SH-SY5Y (cell line): Measurements from ENCODE around the gene FYTTD1.

Experiments used
- GATA2 ChIP-seq: IDR thresholded peaks from 2 replicates; pipeline ENCODE4 v1.6.1; 2011; ENCODE audit warnings: mild to moderate bottlenecking, low read depth, low read length
- GATA3 ChIP-seq: IDR thresholded peaks from 2 replicates; pipeline ENCODE4 v1.6.1; 2011; ENCODE audit warnings: low read depth, mild to moderate bottlenecking, low read length, moderate library complexity

Gene FYTTD1

GRCh38 chr3:197753263-197753662 is 3.6 kb downstream of the FYTTD1 start:
- TF ChIP-seq GATA3 (no peak), GATA2 (no peak)

- no peak for TF ChIP-seq GATA2
- no peak for TF ChIP-seq GATA3
These were observed 7.0 kb downstream of the FYTTD1 start for GRCh38 chr3:197756704-197757103.

GRCh38 chr3:197758512-197758911 is 8.8 kb downstream of the FYTTD1 start:
- TF ChIP-seq GATA2 (no peak), GATA3 (no peak)

- no peak for TF ChIP-seq GATA2
These were observed 12.1 kb downstream of the FYTTD1 start for GRCh38 chr3:197761784-197762183.

GRCh38 chr3:197775317-197775716 is 25.6 kb downstream of the FYTTD1 start:
- TF ChIP-seq GATA2: no peak
- TF ChIP-seq GATA3: no peak

GRCh38 chr3:197782230-197782629 is 32.5 kb downstream of the FYTTD1 start:
- TF ChIP-seq GATA3: no peak
- no peak for TF ChIP-seq GATA2

- TF ChIP-seq GATA3 (no peak), GATA2 (no peak)
These were observed 34.4 kb downstream of the FYTTD1 start for GRCh38 chr3:197784019-197784585.

GRCh38 chr3:197787412-197787811 is 37.7 kb downstream of the FYTTD1 start:
- TF ChIP-seq GATA3: no peak
- TF ChIP-seq GATA2: no peak

GRCh38 chr3:197789309-197789708 is 39.6 kb downstream of the FYTTD1 start:
- TF ChIP-seq GATA3: no peak

GRCh38 chr3:197790033-197790432 is 40.4 kb downstream of the FYTTD1 start:
- TF ChIP-seq GATA2 (no peak), GATA3 (no peak)

- TF ChIP-seq GATA3 (no peak), GATA2 (no peak)
These were observed 41.6 kb downstream of the FYTTD1 start, which contains the start of gene LRCH3 for GRCh38 chr3:197791113-197791891. Gene LRCH3, plus strand, starts transcription at chr3:197791254. Its CDS starts 25 bp downstream, at chr3:197791279.

- no peak for TF ChIP-seq GATA3
These were observed 42.4 kb downstream of the FYTTD1 start for GRCh38 chr3:197791892-197792647.

- no peak for TF ChIP-seq GATA3
- no peak for TF ChIP-seq GATA2
These were observed 43.6 kb downstream of the FYTTD1 start for GRCh38 chr3:197793247-197793646.

- TF ChIP-seq GATA3 (no peak), GATA2 (no peak)
These were observed 44.4 kb downstream of the FYTTD1 start for GRCh38 chr3:197794115-197794514.

- TF ChIP-seq GATA2 (no peak), GATA3 (no peak)
These were observed 45.5 kb downstream of the FYTTD1 start for GRCh38 chr3:197795200-197795599.
